GM12878 (cell line): ENCODE results near the gene WBP4. TPM values are rescaled to one million over a fixed set of nuclear protein-coding genes. Genes with fewer than 3 reads are reported as not detected.

Experiments used
- BRCA1 ChIP-seq: IDR thresholded peaks from 2 replicates; pipeline ENCODE4 v1.6.1; 2011; ENCODE audit warnings: low read depth, low read length, improper control_type of control experiment
- CREM ChIP-seq: IDR thresholded peaks from 2 replicates; pipeline ENCODE4 v1.6.1; 2014; ENCODE audit warnings: antibody characterized with exemption, low read depth
- DPF2 ChIP-seq: fragments of 450-650 bp; IDR thresholded peaks from 2 replicates; pipeline ENCODE4 v1.6.1; 2017; ENCODE audit warnings: mild to moderate bottlenecking
- EGR1 ChIP-seq, 2 experiments: IDR thresholded peaks; 1 replicate in 1 of 2; 2 replicates in 1 of 2; pipeline ENCODE4 v1.6.1; 2011 to 2012; ENCODE audit warnings: low read depth in 2 of 2, low read length in 2 of 2, borderline replicate concordance in 1 of 2, mild to moderate bottlenecking in 1 of 2, moderate library complexity in 1 of 2
- FOS ChIP-seq: IDR thresholded peaks from 3 replicates; pipeline ENCODE4 v1.6.1; 2011; ENCODE audit warnings: borderline replicate concordance; ENCODE audit not compliant: insufficient read length; ENCODE audit errors: extremely low read depth
- FOXM1 ChIP-seq: IDR thresholded peaks from 2 replicates; pipeline ENCODE4 v1.6.1; 2012; ENCODE audit warnings: low read depth, mild to moderate bottlenecking, inconsistent platforms, low read length, moderate library complexity
- GABPA ChIP-seq: IDR thresholded peaks from 2 replicates; pipeline ENCODE4 v1.6.1; 2014; ENCODE audit warnings: antibody characterized with exemption, low read depth, mild to moderate bottlenecking, inconsistent platforms
- IRF5 ChIP-seq: fragments of 450-650 bp; IDR thresholded peaks from 2 replicates; pipeline ENCODE4 v1.6.1; 2017; ENCODE audit warnings: borderline replicate concordance
- PKNOX1 ChIP-seq: fragments of 450-650 bp; IDR thresholded peaks from 2 replicates; pipeline ENCODE4 v1.6.1; 2016; ENCODE audit warnings: mild to moderate bottlenecking
- RAD21 ChIP-seq: IDR thresholded peaks from 2 replicates; pipeline ENCODE4 v1.6.1; 2011; ENCODE audit warnings: mild to moderate bottlenecking, low read depth, low read length, moderate library complexity; ENCODE audit not compliant: insufficient read depth
- SMARCA5 ChIP-seq: fragments of 450-650 bp; IDR thresholded peaks from 2 replicates; pipeline ENCODE4 v1.6.1; 2017; ENCODE audit warnings: mild to moderate bottlenecking
- YBX1 ChIP-seq: fragments of 450-650 bp; IDR thresholded peaks from 2 replicates; pipeline ENCODE4 v1.6.1; 2016; ENCODE audit warnings: antibody characterized with exemption
- ZBTB4 ChIP-seq: fragments of 450-650 bp; formaldehyde crosslinking; IDR thresholded peaks from 2 replicates; pipeline ENCODE4 v1.4.0; 2022; ENCODE audit warnings: mild to moderate bottlenecking, moderate library complexity
- ZNF24 ChIP-seq: fragments of 450-650 bp; IDR thresholded peaks from 2 replicates; pipeline ENCODE4 v1.6.1; 2017; ENCODE audit warnings: antibody characterized with exemption, mild to moderate bottlenecking
- polyA plus RNA-seq, 11 experiments: library from polyadenylated mRNA; depleted of rRNA in 4 of 11; unstranded in 6 of 11; stranded (reverse) in 5 of 11; fragments of >200 nt; fragmentation: Nextera tagmentation in 4 of 11; fragmentation: Illumina TruSeq in 1 of 11; extraction: Ambion mirVana in 4 of 11; extraction: Trizol in 1 of 11; gene quantifications; 1 replicate in 1 of 11; 2 replicates in 10 of 11; pipeline versions ENCODE4 v1.2.1 to v1.2.3, GENCODE V29; 2011 to 2016; ENCODE audit warnings: inconsistent platforms in 2 of 11, missing spikeins in 2 of 11, low read depth in 1 of 11
- total RNA-seq, 4 experiments: library from RNA; depleted of rRNA in 3 of 4; stranded (reverse); fragments of >200 nt in 3 of 4; fragmentation: Illumina TruSeq in 1 of 4; extraction: Trizol in 1 of 4; gene quantifications; 2 replicates each; pipeline versions ENCODE4 v1.2.1 to v1.2.3, GENCODE V29; 2013 to 2021

The WBP4 gene
- total and polyA plus RNA-seq, 10 of the 15 experiments (the other 5 are each of a cell fraction or from before 2014, with no cell fraction given): 7.4 to 21.6 (median 14.2) TPM

GRCh38 chr13:41060724-41061074, 610 bp upstream of the WBP4 start (continued):
- TF ChIP-seq ZBTB4 (no peak), FOS (no peak), DPF2 (0 out of 2 replicates have a peak, but pooled peaks have one; percentile 4), GABPA (peak; percentile 50; the same call in 1 of the 2 replicates), PKNOX1 (no peak), BRCA1 (no peak), SMARCA5 (peak; percentile 87), RAD21 (no peak), EGR1 (IDR thresholded peaks at IDR 0.05; ENCODE audit: borderline replicate concordance in 1 of 2, low read depth in 2 of 2, low read length in 2 of 2) (peak; percentile 63 to 97), FOXM1 (no peak), ZNF24 (peak; percentile 99), YBX1 (no peak), IRF5 (no peak), CREM (no peak; the same call in 1 of the 2 replicates)
- TF ChIP-seq, all 136 proteins: peak for 27
